GM19035 (cell line): ENCODE measurements around the gene FST.

Source experiments
- ATAC-seq: cut with Tn5 transposase; IDR thresholded peaks from one replicate; pipeline ENCODE4 v1.9.1; 2021; ENCODE audit not compliant: unreplicated experiment

The FST gene

GRCh38 chr5:53515988-53516387, 35.6 kb downstream of the FST start:
- ATAC-seq = no peak

- no peak for ATAC-seq
Measured at GRCh38 chr5:53520813-53521212, 40.4 kb downstream of the FST start.
